IMR-90 (cell line): ENCODE measurements around the gene COL12A1. TPM values are rescaled to one million over a fixed set of nuclear protein-coding genes. Genes with fewer than 3 reads are reported as not detected.

Source experiments
- ATAC-seq: fragments of 200-7000 bp; cut with Tn5 transposase; 2 replicates; pipeline ENCODE4 v1.9.1; 2020; ENCODE audit warnings: low read depth, mild to moderate bottlenecking, moderate library complexity
- BruUV-seq: library from RNA; stranded (reverse); fragments of 400-500 nt; replicated peaks from 2 replicates; lab custom pipeline; 2021; lab: Mats Ljungman, UMichigan
- CTCF ChIA-PET: fragments of 300-600 bp; formaldehyde crosslinking; extraction: SDS; loops from one replicate; lab custom pipeline; 2021; ENCODE audit warnings: antibody characterized with exemption; lab: Yijun Ruan, JAX
- POLR2A ChIA-PET: fragments of 300-600 bp; sonication (Branson Sonifier 250); formaldehyde crosslinking; loops from one replicate; lab custom pipeline; 2022; ENCODE audit warnings: antibody characterized with exemption; ENCODE audit not compliant: unreplicated experiment; lab: Charles Lee
- DNase-seq: peaks from one replicate; pipeline ENCODE4 v3.0.0; 2013
- H2AFZ ChIP-seq: replicated peaks from 2 replicates; pipeline ENCODE3; 2013; ENCODE audit warnings: low read length, mild to moderate bottlenecking; ENCODE audit not compliant: poor library complexity
- H2AK5ac ChIP-seq: 2 replicates; pipeline ENCODE4 v1.6.1; 2013; ENCODE audit warnings: low read depth, low read length, inconsistent platforms
- H2AK9ac ChIP-seq: replicated peaks from 2 replicates; pipeline ENCODE3; 2013; ENCODE audit warnings: mild to moderate bottlenecking, low read depth, low read length, moderate library complexity; ENCODE audit not compliant: poor library complexity
- H2BK120ac ChIP-seq: 2 replicates; pipeline ENCODE4 v1.6.1; 2013; ENCODE audit warnings: low read depth, low read length, inconsistent platforms
- H2BK15ac ChIP-seq: 3 replicates; pipeline ENCODE4 v1.6.1; 2013; ENCODE audit warnings: low read depth, low read length, inconsistent platforms
- H2BK20ac ChIP-seq: 2 replicates; pipeline ENCODE4 v1.6.1; 2013; ENCODE audit warnings: low read depth, mild to moderate bottlenecking, inconsistent platforms, low read length, moderate library complexity
- H2BK5ac ChIP-seq: 2 replicates; pipeline ENCODE4 v1.6.1; 2013; ENCODE audit warnings: mild to moderate bottlenecking, low read depth, low read length, inconsistent platforms; ENCODE audit not compliant: poor library complexity, severe bottlenecking
- H3K14ac ChIP-seq: replicated peaks from 2 replicates; pipeline ENCODE4 v1.6.1; 2013; ENCODE audit warnings: low read depth, low read length, inconsistent platforms
- H3K18ac ChIP-seq: 2 replicates; pipeline ENCODE4 v1.6.1; 2013; ENCODE audit warnings: low read depth, low read length, control low read depth
- H3K23ac ChIP-seq: 2 replicates; pipeline ENCODE4 v1.6.1; 2013; ENCODE audit warnings: low read depth, low read length, inconsistent platforms
- H3K27ac ChIP-seq: 2 replicates; pipeline ENCODE4 v1.5.1; 2013; ENCODE audit warnings: mild to moderate bottlenecking, control low read depth, low read length; ENCODE audit not compliant: insufficient read depth
- H3K27me3 ChIP-seq: 2 replicates; pipeline ENCODE4 v1.6.1; 2013; ENCODE audit warnings: low read length; ENCODE audit not compliant: control insufficient read depth, insufficient read depth
- H3K36me3 ChIP-seq: 2 replicates; pipeline ENCODE4 v1.6.1; 2013; ENCODE audit warnings: low read length, mixed read lengths; ENCODE audit not compliant: control insufficient read depth, insufficient read depth
- H3K4ac ChIP-seq: 2 replicates; pipeline ENCODE4 v1.6.1; 2013; ENCODE audit warnings: low read depth, low read length, inconsistent platforms
- H3K4me1 ChIP-seq: 2 replicates; pipeline ENCODE4 v1.6.1; 2013; ENCODE audit warnings: low read length, mixed read lengths; ENCODE audit not compliant: control insufficient read depth, insufficient read depth
- H3K4me2 ChIP-seq: 2 replicates; pipeline ENCODE4 v1.6.1; 2013; ENCODE audit warnings: low read depth, mild to moderate bottlenecking, control low read depth, low read length, moderate library complexity
- H3K4me3 ChIP-seq: 2 replicates; pipeline ENCODE4 v1.5.1; 2013; ENCODE audit warnings: low read depth, mild to moderate bottlenecking, control low read depth, low read length, moderate library complexity; ENCODE audit not compliant: insufficient read depth
- H3K56ac ChIP-seq: 2 replicates; pipeline ENCODE4 v1.6.1; 2013; ENCODE audit warnings: low read length, inconsistent platforms; ENCODE audit not compliant: insufficient read depth; ENCODE audit errors: extremely low read depth
- H3K79me1 ChIP-seq, 2 experiments: 2 replicates each; pipeline ENCODE4 v1.6.1; 2013; ENCODE audit warnings: low read length in 2 of 2, inconsistent platforms in 1 of 2, low read depth in 1 of 2
- H3K9ac ChIP-seq: 2 replicates; pipeline ENCODE4 v1.6.1; 2013; ENCODE audit warnings: low read depth, low read length, control low read depth
- H3K9me1 ChIP-seq: 2 replicates; pipeline ENCODE4 v1.6.1; 2013; ENCODE audit warnings: low read length, inconsistent platforms; ENCODE audit not compliant: insufficient read depth
- H3K9me3 ChIP-seq: 2 replicates; pipeline ENCODE4 v1.6.1; 2013; ENCODE audit warnings: low read length; ENCODE audit not compliant: control insufficient read depth, insufficient read depth
- H4K20me1 ChIP-seq: 2 replicates; pipeline ENCODE4 v1.6.1; 2013; ENCODE audit warnings: low read length, inconsistent platforms; ENCODE audit not compliant: insufficient read depth
- H4K5ac ChIP-seq: 2 replicates; pipeline ENCODE4 v1.6.1; 2013; ENCODE audit warnings: mild to moderate bottlenecking, low read depth, low read length, control low read depth
- H4K8ac ChIP-seq, 2 experiments: 2 replicates each; pipeline ENCODE4 v1.6.1; 2013; ENCODE audit warnings: low read depth in 2 of 2, low read length in 2 of 2, control low read depth in 1 of 2, inconsistent platforms in 1 of 2
- H4K91ac ChIP-seq: 2 replicates; pipeline ENCODE4 v1.6.1; 2013; ENCODE audit warnings: low read depth, low read length, inconsistent platforms; ENCODE audit not compliant: insufficient read depth
- MAFK ChIP-seq: IDR thresholded peaks from 2 replicates; pipeline ENCODE4 v1.6.1; 2012; ENCODE audit warnings: low read depth, low read length, improper control_type of control experiment
- MXI1 ChIP-seq: IDR thresholded peaks from 2 replicates; pipeline ENCODE4 v1.6.1; 2012; ENCODE audit warnings: low read depth, mild to moderate bottlenecking, low read length, moderate library complexity, borderline replicate concordance
- RAD21 ChIP-seq: IDR thresholded peaks from 2 replicates; pipeline ENCODE4 v1.6.1; 2012; ENCODE audit warnings: low read length, improper control_type of control experiment
- RCOR1 ChIP-seq: IDR thresholded peaks from 2 replicates; pipeline ENCODE4 v1.6.1; 2012; ENCODE audit warnings: mild to moderate bottlenecking, low read length, improper control_type of control experiment; ENCODE audit not compliant: insufficient replicate concordance
- dilution Hi-C: fragments of 300-500 bp; cut with HindIII; formaldehyde crosslinking; loops from one replicate; pipeline ENCODE4 v1.14.3; 2018; ENCODE audit warnings: low sequenced_read_pairs; ENCODE audit not compliant: unreplicated experiment
- in situ Hi-C: fragments of 300-500 bp; cut with MboI; formaldehyde crosslinking; loops from 3 replicates; pipeline ENCODE4 v1.14.3; 2019; ENCODE audit warnings: low sequenced_read_pairs, inconsistent platforms, mixed read lengths
- intact Hi-C: fragments of 100-400 bp; cut with micrococcal nuclease; formaldehyde crosslinking; loops from 2 replicates; pipeline ENCODE4 v1.10.0; 2022
- polyA plus RNA-seq, 3 experiments: library from polyadenylated mRNA; depleted of rRNA; stranded (reverse); fragments of >200 nt; gene quantifications; 2 replicates each; pipeline ENCODE4 v1.2.3, GENCODE V29; 2012; ENCODE audit warnings: low replicate concordance in 1 of 3
- total RNA-seq: library from RNA; depleted of rRNA; stranded (reverse); fragments of >200 nt; gene quantifications from 2 replicates; pipeline ENCODE4 v1.2.3, GENCODE V29; 2012

COL12A1 gene
- total and polyA plus RNA-seq, 2 of the 4 experiments (the other 2 are of a cell fraction), result 350 to 452 TPM

DNA sequence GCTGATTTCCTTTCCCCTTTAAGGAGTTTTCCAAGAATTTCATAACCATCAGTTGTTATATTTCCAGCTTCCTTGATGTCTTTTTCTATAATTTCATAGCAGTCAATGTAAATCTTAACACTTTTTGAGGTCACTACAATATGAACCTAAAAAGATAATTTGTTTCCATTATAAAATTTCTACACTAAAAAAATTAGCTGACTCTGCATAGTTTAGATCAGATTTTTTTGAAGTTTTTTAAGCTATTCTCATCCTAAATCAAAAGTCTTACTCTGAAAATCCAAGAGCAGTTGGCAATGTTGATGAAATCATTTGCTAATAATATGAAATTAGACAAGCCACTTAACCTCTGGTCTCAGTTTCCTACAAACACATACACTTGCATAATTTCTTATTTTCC is 96.8 kb downstream of the COL12A1 start:
- Histone ChIP-seq H3K18ac (no peak overlapping the region), H3K23ac (no peak overlapping the region), H3K4ac (no peak overlapping the region), H4K20me1 (no peaks in the 10 kb centered on the region), H3K4me2 (no peak overlapping the region), H2BK15ac (no peak overlapping the region), H3K79me1 (peaks cover 19 to 33% of the 10 kb centered on the region in 2 experiments; a peak in 3 of 4 replicates), H2BK5ac (peak overlapping the region; percentile 60), H4K91ac (no peak overlapping the region), H4K8ac (no peak overlapping the region), H3K56ac (no peak overlapping the region), H3K36me3 (peaks cover 37% of the 10 kb centered on the region), H3K27me3 (no peaks in the 10 kb centered on the region), H2BK20ac (no peak overlapping the region), H2BK120ac (no peak overlapping the region), H2AFZ (no peak overlapping the region), H3K4me3 (no peak overlapping the region), H3K27ac (no peak overlapping the region; the same call in 1 of the 2 replicates), H3K4me1 (peaks cover 4% of the 10 kb centered on the region), H3K9me1 (peaks cover 12% of the 10 kb centered on the region), H2AK9ac (no peak overlapping the region), H3K9ac (no peak overlapping the region), H3K9me3 (no peaks in the 10 kb centered on the region), H3K14ac (no peak overlapping the region), H4K5ac (no peak overlapping the region), H2AK5ac (no peak overlapping the region)
- ChIA-PET CTCF (no interaction called here), POLR2A (no interaction called here)
- ATAC-seq (no peak), DNase-seq (no peak)
- TF ChIP-seq RCOR1, result no peak
- TF ChIP-seq MAFK, result peak; percentile 96
- no peak for TF ChIP-seq MXI1
- TF ChIP-seq RAD21, result no peak
- intact Hi-C loops, result no loop called here
- in situ Hi-C loops, result no loop called here
- dilution Hi-C loops, result no loop called here
- BruUV-seq, result no TSS peak
